M059J (cell line): ENCODE data around the gene DNAH10. TPM values are rescaled to one million over a fixed set of nuclear protein-coding genes. Genes with fewer than 3 reads are reported as not detected.

Source experiments
- DNase-seq: peaks from one replicate; pipeline ENCODE4 v3.0.0-alpha.2; 2012; ENCODE audit warnings: low read depth
- total RNA-seq: library from RNA; depleted of rRNA; stranded (reverse); fragments of >200 nt; shearing (Covaris generic); gene quantifications from 2 replicates; pipeline ENCODE4 v1.2.3, GENCODE V29; 2014

The DNAH10 gene
- total RNA-seq, 1 experiment from 2014 or later: not detected

GRCh38 chr12:123843912-123844748 lies 82.0 kb downstream of the DNAH10 start:
- DNase-seq: no peak

DNA sequence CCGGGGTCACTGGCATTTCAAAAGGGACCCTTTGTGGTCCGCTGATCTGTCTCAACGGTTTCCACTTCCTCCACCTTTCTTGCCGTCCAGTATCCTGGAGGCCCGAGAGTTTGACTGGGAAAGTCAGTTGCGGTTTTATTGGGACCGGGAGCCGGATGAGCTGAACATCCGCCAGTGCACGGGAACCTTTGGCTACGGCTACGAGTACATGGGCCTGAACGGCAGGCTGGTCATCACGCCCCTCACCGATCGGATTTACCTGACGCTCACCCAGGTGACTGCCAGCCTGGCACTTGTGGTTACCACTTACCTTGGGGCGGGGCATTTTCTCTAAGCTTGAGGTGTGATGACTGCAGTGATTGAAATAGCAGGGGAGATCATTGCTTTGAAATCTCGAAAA lies 83.8 kb downstream of the DNAH10 start:
- DNase-seq: no peak

- DNase-seq: no peak
Observed at GRCh38 chr12:123846340-123846739, 84.2 kb downstream of the DNAH10 start.

- no peak for DNase-seq
Observed at GRCh38 chr12:123847019-123847418, 84.9 kb downstream of the DNAH10 start.

- DNase-seq: no peak
Observed at GRCh38 chr12:123847876-123848275, 85.8 kb downstream of the DNAH10 start.

- no peak for DNase-seq
Observed at GRCh38 chr12:123849517-123849916, 87.4 kb downstream of the DNAH10 start.

- DNase-seq: no peak
Observed at GRCh38 chr12:123850246-123851134, 88.4 kb downstream of the DNAH10 start.

GRCh38 chr12:123853396-123854070 lies 91.4 kb downstream of the DNAH10 start:
- DNase-seq: no peak

DNA sequence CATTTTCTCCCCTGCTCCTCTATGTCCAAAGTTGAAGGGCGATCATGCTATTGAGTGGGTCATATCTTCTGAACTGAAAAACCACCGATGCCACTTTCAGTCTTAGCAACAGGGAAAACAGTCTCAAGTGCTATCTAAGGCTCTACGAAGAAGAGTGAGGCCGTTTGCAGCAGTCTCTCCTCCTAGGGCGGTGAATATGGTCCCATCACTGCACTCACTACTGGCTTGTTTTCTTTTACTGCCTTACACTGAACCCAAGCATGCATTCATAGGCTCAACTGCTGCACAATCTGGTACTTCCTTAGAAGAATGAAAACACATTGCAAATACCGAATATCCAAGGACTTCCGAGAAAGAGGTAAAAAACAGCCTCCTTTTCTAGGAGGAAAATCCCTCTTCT lies 92.1 kb downstream of the DNAH10 start:
- no peak for DNase-seq

DNA sequence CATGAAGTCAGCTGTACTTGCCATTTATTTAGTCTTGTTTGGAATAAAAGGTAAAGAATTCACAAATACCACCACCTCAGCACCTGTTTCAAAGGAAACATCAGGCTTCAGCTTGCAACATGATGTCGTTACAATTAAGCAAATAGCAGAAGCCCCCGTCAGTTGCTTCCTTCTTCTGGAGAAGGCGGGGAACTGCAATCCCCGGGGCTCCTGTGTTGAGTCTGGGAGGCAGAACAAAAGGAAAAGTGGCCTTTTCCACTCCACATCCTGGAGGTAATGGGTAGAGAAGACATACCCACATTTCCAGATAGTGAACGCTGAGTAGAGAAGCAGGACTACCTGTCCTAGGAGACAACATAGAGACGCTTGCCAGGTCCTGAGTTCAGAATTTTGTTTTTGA lies 92.8 kb downstream of the DNAH10 start:
- no peak for DNase-seq

- no peak for DNase-seq
Observed at GRCh38 chr12:123856681-123857080, 94.6 kb downstream of the DNAH10 start.

DNA sequence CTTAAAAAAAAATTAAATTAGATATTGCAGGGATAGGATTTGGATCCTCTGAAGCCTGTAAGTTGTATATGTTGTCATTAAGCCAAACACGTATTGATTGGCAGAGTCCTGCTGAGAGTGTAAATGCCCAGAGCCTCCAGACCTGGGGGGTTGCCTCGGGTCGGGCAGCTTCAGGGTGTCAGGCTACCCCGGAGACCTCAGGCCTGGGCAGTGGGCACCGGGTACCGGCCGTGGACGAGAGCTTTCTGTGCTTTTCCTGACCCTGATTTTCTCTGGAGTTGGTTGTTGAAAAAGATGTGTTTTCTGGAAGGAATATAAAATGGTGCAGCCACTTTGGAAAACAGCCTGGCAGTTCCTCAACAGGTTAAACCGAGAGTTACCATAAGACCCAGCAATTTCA lies 96.1 kb downstream of the DNAH10 start:
- DNase-seq: no peak

GRCh38 chr12:123859035-123859434 lies 96.9 kb downstream of the DNAH10 start:
- no peak for DNase-seq

DNA sequence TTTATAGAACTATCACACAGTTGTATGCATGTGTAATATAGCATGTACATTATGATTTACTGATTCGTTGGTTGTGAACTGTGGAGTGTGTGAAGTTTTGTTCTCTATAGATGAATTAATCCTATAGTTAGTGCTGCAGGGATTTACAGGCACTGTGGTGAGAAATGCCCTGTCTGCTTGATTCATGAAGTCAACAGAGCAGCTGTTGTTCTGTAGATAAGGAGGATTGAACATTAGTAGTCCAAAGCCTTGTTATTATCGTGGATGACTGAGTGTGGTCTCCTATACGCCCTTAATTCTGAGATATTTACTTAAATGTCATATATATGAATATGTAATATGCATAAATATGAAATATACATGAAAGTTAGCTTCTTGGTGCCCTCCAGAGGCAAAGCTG lies 98.3 kb downstream of the DNAH10 start:
- no peak for DNase-seq

GRCh38 chr12:123861392-123861791 lies 99.3 kb downstream of the DNAH10 start:
- no peak for DNase-seq

DNA sequence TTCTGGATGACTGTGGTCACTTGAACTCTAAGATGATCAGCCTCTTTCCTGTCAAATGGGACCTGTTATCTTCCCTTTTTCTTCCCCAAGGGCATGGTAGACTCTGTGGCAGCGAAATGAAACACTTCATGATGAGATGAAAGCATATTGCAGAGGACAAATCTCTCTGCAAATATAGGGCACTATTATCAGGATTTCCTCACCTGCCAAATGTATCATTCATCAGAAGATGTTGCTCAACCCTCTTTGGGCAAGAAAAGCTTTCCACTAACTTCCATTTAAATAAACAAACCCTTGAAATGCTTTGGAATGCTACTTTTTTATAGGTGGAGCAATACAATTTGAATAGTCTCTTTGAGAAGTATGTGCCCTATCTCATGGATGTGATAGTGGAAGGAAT lies 105.0 kb downstream of the DNAH10 start:
- DNase-seq: no peak

DNA sequence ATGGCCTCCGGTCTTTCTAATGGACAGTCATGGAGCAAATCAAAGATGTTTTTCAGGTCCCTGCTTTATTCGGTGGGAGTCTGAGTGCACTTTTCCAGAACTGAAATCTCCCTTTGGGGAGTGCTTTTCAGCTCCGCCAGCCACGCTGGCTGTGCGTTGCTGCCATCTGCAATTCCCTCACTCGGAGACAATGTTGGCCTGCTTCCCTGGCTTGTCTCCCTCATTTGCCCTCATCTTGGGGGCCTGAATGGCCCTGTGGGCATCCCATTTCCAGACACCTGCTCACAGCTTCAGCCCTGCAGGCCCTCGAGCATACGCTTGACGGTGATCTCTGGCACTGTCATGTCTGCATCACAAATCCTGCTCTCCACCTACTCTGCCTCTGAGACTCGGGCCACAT lies 106.7 kb downstream of the DNAH10 start:
- DNase-seq: no peak

- no peak for DNase-seq
Observed at GRCh38 chr12:123873793-123874192, 111.7 kb downstream of the DNAH10 start.

GRCh38 chr12:123877968-123878367 lies 115.9 kb downstream of the DNAH10 start:
- DNase-seq: no peak

DNA sequence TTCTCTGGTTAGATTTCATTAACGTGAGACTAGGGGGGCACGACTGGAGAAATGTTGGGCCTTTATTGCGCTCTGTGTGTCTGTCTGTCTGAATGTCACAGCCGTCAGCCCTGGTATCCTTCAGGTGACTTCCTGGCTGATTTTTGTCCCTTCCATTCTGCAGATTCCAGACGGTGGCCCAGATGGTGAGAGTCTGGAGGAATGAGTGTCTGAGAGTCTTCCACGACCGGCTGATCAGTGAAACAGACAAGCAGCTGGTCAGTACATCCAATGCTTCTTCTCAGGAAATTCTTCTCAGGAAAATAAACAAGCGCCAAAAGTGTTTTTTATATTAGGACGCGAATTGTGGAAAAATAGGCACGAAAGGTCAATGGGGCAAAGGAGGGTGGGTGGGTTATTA lies 117.0 kb downstream of the DNAH10 start:
- no peak for DNase-seq

DNA sequence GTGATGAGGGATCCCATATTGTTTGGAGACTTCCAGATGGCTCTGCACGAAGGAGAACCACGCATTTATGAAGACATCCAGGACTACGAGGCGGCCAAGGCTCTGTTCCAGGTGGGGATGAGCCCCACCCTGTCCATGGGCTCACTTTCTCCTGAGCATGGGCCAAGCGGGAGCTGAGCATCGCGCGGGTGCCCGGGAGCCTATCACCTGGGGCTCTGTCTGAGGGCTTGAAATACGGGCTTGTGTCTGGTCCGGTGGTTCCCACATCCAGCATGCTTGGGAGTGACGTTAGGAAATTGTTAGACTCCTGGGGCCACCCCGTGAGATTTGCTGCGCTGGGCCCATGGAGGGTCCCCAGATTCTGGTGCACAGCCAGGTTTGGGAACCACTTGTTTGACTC lies 117.6 kb downstream of the DNAH10 start:
- no peak for DNase-seq

DNA sequence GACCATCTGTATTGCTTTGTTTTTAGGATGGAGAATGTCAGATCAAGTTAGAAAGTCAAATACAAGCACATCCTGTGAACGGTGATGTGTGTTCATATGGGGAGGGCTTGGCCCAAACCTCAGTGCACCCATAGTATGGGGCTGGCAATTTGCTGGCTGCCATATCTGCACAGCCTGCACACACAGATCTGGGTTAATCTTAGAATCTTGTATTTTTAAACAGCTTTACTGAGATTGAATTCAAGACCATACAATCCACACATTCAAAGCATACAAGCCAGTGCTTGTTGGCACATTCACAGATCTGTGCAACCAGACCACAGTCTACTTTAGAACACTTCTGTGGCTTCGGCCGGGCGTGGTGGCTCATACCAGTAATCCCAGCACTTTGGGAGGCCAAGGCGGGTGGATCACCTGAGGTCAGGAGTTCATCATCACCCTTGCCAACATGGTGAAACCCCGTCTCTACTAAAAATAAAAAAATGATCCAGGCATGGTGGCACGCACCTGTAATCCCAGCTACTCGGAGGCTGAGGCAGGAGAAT lies 120.1 kb downstream of the DNAH10 start:
- no peak for DNase-seq
